HG03103 (cell line): Measurements from ENCODE around the gene C12orf43.

Experiments
- ATAC-seq: cut with Tn5 transposase; IDR thresholded peaks from one replicate; pipeline ENCODE4 v1.9.1; 2021; ENCODE audit warnings: low read depth; ENCODE audit not compliant: unreplicated experiment

C12orf43 gene

GRCh38 chr12:121001060-121001459 is 15.2 kb downstream of the C12orf43 start:
- ATAC-seq: no peak

GRCh38 chr12:121000530-121000929 is 15.8 kb downstream of the C12orf43 start:
- ATAC-seq: no peak

GRCh38 chr12:120999191-121000120 is 16.8 kb downstream of the C12orf43 start:
- no peak for ATAC-seq

- no peak for ATAC-seq
Observed at GRCh38 chr12:120998435-120998834, 17.9 kb downstream of the C12orf43 start.

- ATAC-seq: no peak
Observed at GRCh38 chr12:120997448-120997847, 18.8 kb downstream of the C12orf43 start.

- ATAC-seq: no peak
Observed at GRCh38 chr12:120996133-120996746, 20.0 kb downstream of the C12orf43 start.

- no peak for ATAC-seq
Observed at GRCh38 chr12:120994589-120995337, 21.5 kb downstream of the C12orf43 start.

GRCh38 chr12:120994059-120994458 is 22.2 kb downstream of the C12orf43 start:
- ATAC-seq: no peak

GRCh38 chr12:120993496-120993895 is 22.8 kb downstream of the C12orf43 start:
- ATAC-seq: no peak

GRCh38 chr12:120992989-120993388 is 23.3 kb downstream of the C12orf43 start:
- no peak for ATAC-seq

GRCh38 chr12:120991965-120992364 is 24.3 kb downstream of the C12orf43 start:
- no peak for ATAC-seq

- no peak for ATAC-seq
Observed at GRCh38 chr12:120990487-120991055, 25.7 kb downstream of the C12orf43 start.

GRCh38 chr12:120989687-120990086 is 26.6 kb downstream of the C12orf43 start:
- ATAC-seq: no peak

GRCh38 chr12:120988658-120989057 is 27.6 kb downstream of the C12orf43 start:
- ATAC-seq: no peak

- ATAC-seq: no peak
Observed at GRCh38 chr12:120988234-120988633, 28.1 kb downstream of the C12orf43 start.

- no peak for ATAC-seq
Observed at GRCh38 chr12:120984351-120984898, 31.9 kb downstream of the C12orf43 start.

- no peak for ATAC-seq
Observed at GRCh38 chr12:120983759-120984158, 32.5 kb downstream of the C12orf43 start.

GRCh38 chr12:120982659-120983058 is 33.6 kb downstream of the C12orf43 start:
- ATAC-seq: no peak

- ATAC-seq: no peak
Observed at GRCh38 chr12:120981407-120981941, 34.8 kb downstream of the C12orf43 start.

- no peak for ATAC-seq
Observed at GRCh38 chr12:120980800-120981368, 35.4 kb downstream of the C12orf43 start.
